Keratinocyte (primary cell): ENCODE results near the gene SCFD1. TPM values are rescaled to one million over a fixed set of nuclear protein-coding genes. Genes with fewer than 3 reads are reported as not detected.

Source experiments
- DNase-seq: peaks from one replicate; pipeline ENCODE4 v3.0.0-alpha.2; 2011; ENCODE audit warnings: low read depth, missing footprints, low spot score
- FAIRE-seq: peaks from 2 replicates; lab custom pipeline; 2011; peaks lifted over from hg19 to GRCh38; lab: Jason Lieb, UNC
- H2AFZ ChIP-seq: 2 replicates; pipeline ENCODE4 v1.6.0; 2012; ENCODE audit warnings: low read length, control low read depth, inconsistent platforms; ENCODE audit not compliant: control insufficient read depth
- H3K27ac ChIP-seq: 2 replicates; pipeline ENCODE4 v1.5.1; 2011; ENCODE audit warnings: low read length; ENCODE audit not compliant: control insufficient read depth, insufficient read depth
- H3K27me3 ChIP-seq: 3 replicates; pipeline ENCODE4 v1.6.0; 2011; ENCODE audit warnings: low read length; ENCODE audit not compliant: control insufficient read depth, insufficient read depth; ENCODE audit errors: extremely low read depth
- H3K36me3 ChIP-seq, 2 experiments: 2 replicates in 1 of 2; 3 replicates in 1 of 2; pipeline ENCODE4 v1.5.1; 2011; ENCODE audit warnings: low read length in 2 of 2, mild to moderate bottlenecking in 1 of 2; ENCODE audit not compliant: control insufficient read depth in 2 of 2, insufficient read depth in 2 of 2; ENCODE audit errors: extremely low read depth in 1 of 2
- H3K4me1 ChIP-seq: 3 replicates; pipeline ENCODE4 v1.5.1; 2011; ENCODE audit warnings: low read length; ENCODE audit not compliant: control insufficient read depth, insufficient read depth; ENCODE audit errors: extremely low read depth
- H3K4me2 ChIP-seq: 3 replicates; pipeline ENCODE4 v1.6.0; 2011; ENCODE audit warnings: low read depth, low read length; ENCODE audit not compliant: control insufficient read depth, insufficient read depth; ENCODE audit errors: extremely low read depth
- H3K4me3 ChIP-seq, 3 experiments: fragments of 200-600 bp in 1 of 3; sonication (generic) in 1 of 3; 2 replicates in 2 of 3; 3 replicates in 1 of 3; pipeline ENCODE4 v1.5.1; 2011 to 2016; ENCODE audit warnings: low read length in 3 of 3, mild to moderate bottlenecking in 3 of 3, control low read depth in 2 of 3, inconsistent platforms in 1 of 3, low read depth in 1 of 3, mixed read lengths in 1 of 3, mixed run types in 1 of 3, moderate library complexity in 1 of 3; ENCODE audit not compliant: control insufficient read depth in 2 of 3, insufficient read depth in 2 of 3; ENCODE audit errors: extremely low read depth in 1 of 3
- H3K79me2 ChIP-seq: 2 replicates; pipeline ENCODE4 v1.6.0; 2012; ENCODE audit warnings: low read length; ENCODE audit not compliant: control insufficient read depth, insufficient read depth
- H3K9ac ChIP-seq: 3 replicates; pipeline ENCODE4 v1.6.0; 2011; ENCODE audit warnings: low read length; ENCODE audit not compliant: control insufficient read depth, insufficient read depth; ENCODE audit errors: extremely low read depth
- H3K9me1 ChIP-seq: 3 replicates; pipeline ENCODE4 v1.6.0; 2011; ENCODE audit warnings: low read length; ENCODE audit not compliant: control insufficient read depth, insufficient read depth; ENCODE audit errors: extremely low read depth
- H3K9me3 ChIP-seq: 2 replicates; pipeline ENCODE4 v1.5.1; 2012; ENCODE audit warnings: low read depth, low read length; ENCODE audit not compliant: control insufficient read depth
- H4K20me1 ChIP-seq: 3 replicates; pipeline ENCODE4 v1.6.0; 2011; ENCODE audit warnings: low read length; ENCODE audit not compliant: control insufficient read depth, insufficient read depth; ENCODE audit errors: extremely low read depth
- CTCF ChIP-seq, 3 experiments: IDR thresholded peaks in 1 of 3; conservative IDR thresholded peaks in 1 of 3; optimal IDR thresholded peaks in 1 of 3; 2 replicates in 2 of 3; 3 replicates in 1 of 3; pipeline versions ENCODE3 to v1.5.1; 2011; ENCODE audit warnings: low read length in 3 of 3, mild to moderate bottlenecking in 3 of 3, moderate library complexity in 2 of 3, control low read depth in 1 of 3, inconsistent platforms in 1 of 3; ENCODE audit not compliant: insufficient read depth in 2 of 3; ENCODE audit errors: extremely low read depth in 1 of 3
- EZH2 ChIP-seq: IDR thresholded peaks from one replicate; pipeline ENCODE4 v1.6.1; 2012; ENCODE audit warnings: inconsistent platforms, mild to moderate bottlenecking, low read length, moderate library complexity
- dilution Hi-C: fragments of 300-500 bp; cut with MboI; formaldehyde crosslinking; loops from one replicate; pipeline ENCODE4 v1.7.0; 2020; ENCODE audit warnings: low sequenced_read_pairs; ENCODE audit not compliant: extremely low pct_ligation_motif_present
- polyA plus RNA-seq, 5 experiments: library from polyadenylated mRNA; depleted of rRNA in 3 of 5; stranded (reverse) in 3 of 5; stranded (forward) in 1 of 5; unstranded in 1 of 5; fragments of >200 nt; gene quantifications; 1 replicate in 1 of 5; 2 replicates in 3 of 5; 3 replicates in 1 of 5; pipeline versions ENCODE4 v1.2.1 to v1.2.3, GENCODE V29; 2011 to 2012; ENCODE audit warnings: missing spikeins in 2 of 5, low read depth in 1 of 5, low replicate concordance in 1 of 5

The SCFD1 gene
- polyA plus RNA-seq, 1 donor (not counting 4 experiments of a cell fraction or from before 2014, with no cell fraction given): 100 TPM

- TF ChIP-seq CTCF (optimal IDR thresholded peaks at IDR 0.05 in 1 of 3, IDR thresholded peaks at IDR 0.05 in 1 of 3, conservative IDR thresholded peaks at IDR 0.05 in 1 of 3; ENCODE audit: extremely low read depth in 1 of 3, insufficient read depth in 2 of 3, low read length in 3 of 3): no peak
- H4K20me1 ChIP-seq: no peaks in the 10 kb centered on the region
- H2AFZ ChIP-seq: no peak overlapping the region
- H3K4me1 ChIP-seq: no peaks in the 10 kb centered on the region
- peaks cover 8 to 13% of the 10 kb centered on the region in 2 experiments for H3K36me3 ChIP-seq
- no peak overlapping the region for H3K9ac ChIP-seq
- H3K4me2 ChIP-seq: no peak overlapping the region
- H3K27ac ChIP-seq: no peak overlapping the region
- FAIRE-seq (no peak), DNase-seq (no peak)
- no peaks in the 10 kb centered on the region for H3K9me1 ChIP-seq
- dilution Hi-C loops: no loop called here
- no peaks in the 10 kb centered on the region for H3K27me3 ChIP-seq
- H3K4me3 ChIP-seq: no peak overlapping the region
- no peaks in the 10 kb centered on the region for H3K79me2 ChIP-seq
- H3K9me3 ChIP-seq: no peaks in the 10 kb centered on the region
Measured at GRCh38 chr14:30655124-30655523, 33.0 kb downstream of the SCFD1 start.

- Histone ChIP-seq H3K4me3 (no peak overlapping the region), H3K4me2 (no peak overlapping the region), H3K9me1 (no peaks in the 10 kb centered on the region), H3K9ac (no peak overlapping the region), H3K36me3 (peaks cover 8 to 11% of the 10 kb centered on the region in 2 experiments), H3K27ac (no peak overlapping the region), H3K4me1 (no peaks in the 10 kb centered on the region), H3K27me3 (no peaks in the 10 kb centered on the region), H2AFZ (no peak overlapping the region), H3K79me2 (no peaks in the 10 kb centered on the region), H4K20me1 (no peaks in the 10 kb centered on the region), H3K9me3 (no peaks in the 10 kb centered on the region)
- FAIRE-seq (no peak), DNase-seq (no peak)
- dilution Hi-C loops: no loop called here
- TF ChIP-seq CTCF (optimal IDR thresholded peaks at IDR 0.05 in 1 of 3, IDR thresholded peaks at IDR 0.05 in 1 of 3, conservative IDR thresholded peaks at IDR 0.05 in 1 of 3; ENCODE audit: extremely low read depth in 1 of 3, insufficient read depth in 2 of 3, low read length in 3 of 3) (peak in 1 of 3 experiments; percentile 1), EZH2 (no peak)
Measured at GRCh38 chr14:30655658-30656057, 33.5 kb downstream of the SCFD1 start.
